Loucy (cell line): ENCODE results near the gene CUEDC1.

Experiments
- H2AFZ ChIP-seq: fragments of 200-600 bp; sonication (generic); 2 replicates; pipeline ENCODE4 v1.6.0; 2016; ENCODE audit warnings: antibody characterized with exemption, mild to moderate bottlenecking, low read length, moderate library complexity
- H3F3A ChIP-seq: fragments of 200-600 bp; 2 replicates; pipeline ENCODE4 v1.6.0; 2016; ENCODE audit warnings: antibody characterized with exemption, low read depth, mild to moderate bottlenecking
- H3K27me3 ChIP-seq: fragments of 200-600 bp; sonication (generic); 2 replicates; pipeline ENCODE4 v1.6.1; 2014; ENCODE audit warnings: low read length, mild to moderate bottlenecking; ENCODE audit not compliant: insufficient read depth, poor library complexity, severe bottlenecking
- H3K36me3 ChIP-seq: fragments of 200-600 bp; sonication (generic); 2 replicates; pipeline ENCODE4 v1.6.1; 2016; ENCODE audit warnings: low read length; ENCODE audit not compliant: insufficient read depth
- H3K4me1 ChIP-seq: fragments of 200-600 bp; sonication (generic); 2 replicates; pipeline ENCODE4 v1.5.1; 2014; ENCODE audit warnings: low read length, mild to moderate bottlenecking; ENCODE audit not compliant: insufficient read depth, poor library complexity, severe bottlenecking
- H3K4me2 ChIP-seq: fragments of 200-600 bp; sonication (generic); 2 replicates; pipeline ENCODE4 v1.6.0; 2014; ENCODE audit warnings: antibody characterized with exemption, low read length, low read depth, mild to moderate bottlenecking; ENCODE audit not compliant: poor library complexity, severe bottlenecking
- H3K4me3 ChIP-seq: fragments of 200-600 bp; sonication (generic); 2 replicates; pipeline ENCODE4 v1.5.1; 2014; ENCODE audit warnings: low read length, mild to moderate bottlenecking, mixed read lengths; ENCODE audit not compliant: poor library complexity, severe bottlenecking
- H3K79me2 ChIP-seq: fragments of 200-600 bp; sonication (generic); 2 replicates; pipeline ENCODE4 v1.6.1; 2014; ENCODE audit warnings: low read length; ENCODE audit not compliant: insufficient read depth
- H3K9ac ChIP-seq: fragments of 200-600 bp; sonication (generic); 2 replicates; pipeline ENCODE4 v1.6.0; 2014; ENCODE audit warnings: mild to moderate bottlenecking, low read depth, low read length, moderate library complexity; ENCODE audit not compliant: poor library complexity, severe bottlenecking
- H3K9me2 ChIP-seq: fragments of 200-600 bp; sonication (generic); replicated peaks from 2 replicates; pipeline ENCODE4 v1.6.1; 2016; ENCODE audit warnings: low read depth, low read length, mixed read lengths
- H3K9me3 ChIP-seq: fragments of 200-600 bp; sonication (generic); 2 replicates; pipeline ENCODE4 v1.6.1; 2014; ENCODE audit warnings: mild to moderate bottlenecking, antibody characterized with exemption, low read length, low read depth; ENCODE audit not compliant: insufficient read depth
- H4K20me1 ChIP-seq: fragments of 200-600 bp; sonication (generic); 2 replicates; pipeline ENCODE4 v1.6.0; 2014; ENCODE audit warnings: antibody characterized with exemption, low read length, mild to moderate bottlenecking; ENCODE audit not compliant: insufficient read depth, poor library complexity, severe bottlenecking
- CTCF ChIP-seq: fragments of 200-600 bp; sonication (generic); conservative IDR thresholded peaks from 2 replicates; pipeline ENCODE4 v1.5.1; 2014; ENCODE audit warnings: mild to moderate bottlenecking, antibody characterized with exemption, low read length
- EZH2phosphoT487 ChIP-seq: fragments of 200-600 bp; IDR thresholded peaks from 2 replicates; pipeline ENCODE4 v1.6.1; 2018; ENCODE audit warnings: antibody characterized with exemption, mild to moderate bottlenecking, moderate library complexity, borderline replicate concordance

CUEDC1 gene

DNA sequence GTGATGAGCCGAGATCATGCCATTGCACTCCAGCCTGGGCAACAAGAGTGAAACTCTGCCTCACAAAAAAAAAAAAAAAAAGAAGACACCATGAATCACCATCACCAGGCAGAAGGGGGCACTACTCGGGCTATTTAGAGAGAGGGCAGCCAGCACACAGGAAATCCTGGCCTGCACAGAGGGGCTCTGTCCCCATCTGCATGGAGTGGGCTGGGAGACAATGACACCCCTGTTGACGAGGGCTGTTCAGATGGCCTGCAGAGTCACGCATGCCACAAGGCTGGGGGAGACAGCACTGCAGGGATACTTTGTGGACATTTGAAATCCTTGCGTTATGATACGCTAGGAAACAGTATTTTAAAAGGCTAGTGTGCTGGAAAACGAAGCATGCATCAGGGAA is 48.3 kb downstream of the CUEDC1 start:
- no peak overlapping the region for H3K4me3 ChIP-seq
- no peak overlapping the region for H3K4me2 ChIP-seq
- H3K9ac ChIP-seq, result no peak overlapping the region
- no peak overlapping the region for H2AFZ ChIP-seq
- no peaks in the 10 kb centered on the region for H4K20me1 ChIP-seq
- no peaks in the 10 kb centered on the region for H3K27me3 ChIP-seq
- H3K79me2 ChIP-seq, result no peaks in the 10 kb centered on the region
- no peaks in the 10 kb centered on the region for H3F3A ChIP-seq
- H3K9me3 ChIP-seq, result no peaks in the 10 kb centered on the region
- peak; percentile 45 for TF ChIP-seq CTCF
- no peak for TF ChIP-seq EZH2phosphoT487
- H3K36me3 ChIP-seq, result no peaks in the 10 kb centered on the region
- peaks cover 59% of the 10 kb centered on the region for H3K4me1 ChIP-seq
- no peaks in the 10 kb centered on the region for H3K9me2 ChIP-seq

GRCh38 chr17:57905875-57906455 is 49.2 kb downstream of the CUEDC1 start:
- Histone ChIP-seq H3K9ac (no peak overlapping the region), H3K4me1 (peaks cover 59% of the 10 kb centered on the region), H3K27me3 (no peaks in the 10 kb centered on the region), H3K4me3 (no peak overlapping the region), H3F3A (no peaks in the 10 kb centered on the region), H3K9me2 (no peaks in the 10 kb centered on the region), H4K20me1 (no peaks in the 10 kb centered on the region), H3K36me3 (no peaks in the 10 kb centered on the region), H3K9me3 (no peaks in the 10 kb centered on the region), H3K79me2 (no peaks in the 10 kb centered on the region), H2AFZ (no peak overlapping the region), H3K4me2 (no peak overlapping the region)
- TF ChIP-seq CTCF, result no peak
- TF ChIP-seq EZH2phosphoT487, result no peak

DNA sequence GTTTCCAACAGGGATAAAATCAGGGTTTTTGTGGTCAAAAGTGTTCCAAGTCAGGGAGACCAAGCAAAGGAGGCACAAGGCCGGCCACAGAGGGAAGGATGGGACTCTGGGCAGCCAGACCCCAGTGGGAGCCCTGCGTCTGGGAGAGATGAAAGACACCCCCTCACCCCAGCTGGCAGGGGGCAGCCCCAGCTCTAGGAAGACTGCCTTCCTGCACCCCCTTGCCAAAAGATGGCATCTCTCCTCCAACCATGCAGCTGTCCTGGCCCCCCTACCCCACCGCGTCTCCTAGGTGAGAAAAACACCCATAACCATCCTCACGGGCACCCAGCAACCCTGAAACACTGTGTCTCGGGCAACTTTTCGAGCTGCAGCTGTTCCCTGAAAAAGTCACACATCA is 51.3 kb downstream of the CUEDC1 start:
- no peak overlapping the region for H3K4me3 ChIP-seq
- peaks cover 68% of the 10 kb centered on the region for H3K4me1 ChIP-seq
- no peaks in the 10 kb centered on the region for H3F3A ChIP-seq
- H3K9me2 ChIP-seq, result no peaks in the 10 kb centered on the region
- H3K9me3 ChIP-seq, result no peaks in the 10 kb centered on the region
- H4K20me1 ChIP-seq, result no peaks in the 10 kb centered on the region
- H3K9ac ChIP-seq, result no peak overlapping the region
- no peaks in the 10 kb centered on the region for H3K27me3 ChIP-seq
- H3K36me3 ChIP-seq, result no peaks in the 10 kb centered on the region
- H3K4me2 ChIP-seq, result peak overlapping the region; percentile 16
- no peaks in the 10 kb centered on the region for H3K79me2 ChIP-seq
- H2AFZ ChIP-seq, result no peak overlapping the region
- TF ChIP-seq CTCF, result no peak
